K562 treated with DMSO at 1 percent for 24 hours (cell line): ENCODE results near the gene ZNF677. TPM values are rescaled to one million over a fixed set of nuclear protein-coding genes. Genes with fewer than 3 reads are reported as not detected.

Source experiments
- total RNA-seq: library from RNA; unstranded; fragments of 300-600 nt; gene quantifications from 2 replicates; pipeline ENCODE4 v1.2.3, GENCODE V29; 2022; ENCODE audit warnings: low read depth; ENCODE audit not compliant: insufficient read depth

The ZNF677 gene
- total RNA-seq, result 0.30 and 1.5 TPM in 2 replicates

DNA sequence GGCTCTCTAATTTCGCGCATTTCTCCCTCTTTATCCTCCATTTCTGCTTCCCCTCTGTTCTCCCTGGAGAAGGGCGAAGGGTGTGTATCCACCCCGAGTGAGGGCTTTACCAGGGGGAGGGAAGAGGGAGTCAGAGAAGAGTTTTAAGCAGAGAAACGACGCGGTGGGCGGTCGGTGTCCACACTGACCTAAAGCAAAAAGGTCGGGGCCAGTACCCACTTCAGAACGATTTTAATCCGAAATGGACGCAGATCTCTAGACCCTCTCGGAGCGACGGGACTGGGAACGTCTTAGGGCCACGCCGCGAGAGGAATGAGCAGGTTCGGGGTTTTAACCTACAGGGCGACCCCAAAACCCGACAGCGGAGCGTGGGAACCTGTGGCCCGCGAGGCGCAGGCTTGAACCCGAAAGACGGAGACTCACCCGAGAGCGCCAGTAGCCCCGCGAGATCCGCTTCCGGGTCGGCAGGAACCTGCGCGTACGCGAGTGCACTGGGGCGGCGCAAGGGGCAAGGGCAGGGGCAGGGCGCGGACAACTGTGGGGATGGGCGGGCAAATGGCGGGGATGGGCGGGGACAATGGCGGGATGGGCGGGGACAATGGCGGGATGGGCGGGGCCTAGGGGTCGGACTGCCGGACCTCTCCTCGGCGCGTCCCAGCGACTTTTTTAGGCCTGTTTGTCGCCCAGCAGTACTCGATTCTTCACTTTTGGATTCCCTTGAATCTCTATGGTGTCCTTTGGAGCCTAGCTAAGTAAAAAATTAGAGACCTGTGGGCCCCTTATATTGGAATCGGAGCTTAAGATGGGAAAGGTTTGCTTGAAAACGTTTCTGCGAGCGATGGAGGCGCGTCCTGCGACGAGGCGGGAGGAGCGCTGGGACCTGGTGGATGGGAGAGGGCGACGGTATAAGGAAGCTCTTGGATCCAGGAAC, at the start of gene ZNF677:
TSS of gene ZNF677 (minus strand) at position 463 of the 931 bp plus-strand sequence. CDS start 3,323 bp downstream, outside the sequence.

DNA sequence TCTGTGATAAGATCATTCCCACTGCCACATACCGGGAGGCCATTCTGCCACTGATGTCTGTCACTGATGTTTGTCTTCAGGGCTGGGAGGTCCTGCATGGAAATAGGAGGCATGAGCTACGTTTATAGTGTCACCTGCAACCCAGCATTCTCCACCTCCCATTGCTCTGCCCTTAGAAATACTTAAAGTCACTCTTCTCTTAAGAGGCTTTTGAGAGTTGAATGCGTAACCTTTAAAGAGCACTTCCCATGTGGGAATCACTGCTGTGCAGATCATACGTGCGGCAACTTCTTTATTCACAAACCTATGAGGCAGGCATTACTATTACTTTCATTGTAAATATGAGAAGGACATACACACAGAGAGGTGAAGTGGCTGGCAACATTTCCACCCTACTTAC, 12.9 kb upstream of the ZNF677 start, which contains the start of gene VN1R4:
TSS of gene VN1R4 (minus strand) at position 101 of the 400 bp plus-strand sequence. CDS start at position 43, 58 bp downstream.

DNA sequence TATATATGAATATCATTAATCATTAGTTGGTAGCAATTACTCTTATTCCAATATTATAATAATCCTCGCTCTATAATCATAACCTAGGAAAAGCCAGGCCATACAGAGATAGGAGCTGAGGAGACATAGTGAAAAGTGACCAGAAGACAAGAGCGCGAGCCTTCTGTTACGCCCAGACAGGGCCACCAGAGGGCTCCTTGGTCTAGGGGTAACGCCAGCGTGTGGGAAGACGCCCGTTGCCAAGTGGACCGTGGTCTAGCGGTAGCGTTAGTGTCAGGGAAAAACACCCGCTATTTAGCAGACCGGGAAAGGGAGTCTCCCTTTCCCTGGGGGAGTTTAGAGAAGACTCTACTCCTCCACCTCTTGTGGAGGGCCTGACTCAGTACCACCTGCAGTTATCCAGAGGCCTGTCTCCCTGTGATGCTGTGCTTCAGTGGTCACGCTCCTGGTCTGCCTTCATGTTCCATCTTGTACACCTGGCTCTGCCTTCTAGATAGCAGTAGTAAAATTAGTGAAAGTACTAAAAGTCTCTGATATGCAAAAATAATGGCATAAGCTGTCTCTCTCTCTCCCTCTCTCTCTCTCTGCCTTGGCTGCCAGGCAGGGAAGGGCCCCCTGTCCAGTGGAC, 3.2 kb upstream of the ZNF677 start, which contains the start of gene VN1R2:
TSS of gene VN1R2 (plus strand) at position 578 of the 628 bp plus-strand sequence. CDS start 84 bp downstream, outside the sequence.

DNA sequence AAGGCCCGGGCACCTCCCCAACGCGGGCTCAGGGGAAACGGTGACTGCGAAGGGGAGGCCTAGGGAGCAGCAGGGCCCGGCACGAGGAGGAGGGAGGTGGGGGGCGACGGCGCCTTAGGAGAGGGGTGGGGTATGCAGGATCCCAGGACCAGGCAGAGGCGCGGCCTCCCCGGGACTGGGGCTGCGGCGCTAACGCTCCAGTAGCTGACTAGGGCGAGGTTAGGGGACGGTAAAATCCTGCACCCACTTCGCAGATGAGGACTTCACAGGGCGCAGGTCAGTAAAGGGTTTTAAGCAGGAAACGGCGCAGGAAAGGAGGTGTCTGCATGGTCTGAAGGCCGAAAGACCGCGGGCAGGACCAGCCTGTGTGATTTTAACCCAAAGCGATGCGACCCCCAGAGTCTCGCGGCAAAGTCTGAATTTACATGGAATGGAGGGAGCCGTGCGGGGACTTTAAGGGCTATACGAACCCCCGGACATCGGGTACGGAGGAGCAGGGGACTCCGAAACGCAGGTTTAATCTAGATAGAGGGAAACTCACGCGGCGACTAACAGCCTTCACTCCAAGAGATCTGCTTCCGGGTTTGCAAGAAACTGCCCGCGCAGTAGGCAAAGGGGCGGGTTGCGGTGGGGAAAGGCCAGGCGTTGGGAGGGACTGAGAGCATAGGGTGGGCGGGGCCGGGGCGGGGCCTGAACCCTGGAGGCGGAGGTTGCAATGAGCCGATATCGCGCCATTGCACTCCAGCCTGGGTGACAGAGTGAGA, 61.7 kb downstream of the ZNF677 start, which contains the start of gene ZNF665:
TSS of gene ZNF665 (minus strand) at position 588 of the 764 bp plus-strand sequence. CDS start 10,460 bp downstream, outside the sequence.

Other genes with a start within 250 kb of the ZNF677 start
- not detected in 2 replicates for gene ERVV-1, start 241.0 kb downstream of the ZNF677 start, total RNA-seq
- 0.43 and 0.64 TPM in 2 replicates for gene ERVV-2, start 210.1 kb downstream of the ZNF677 start, total RNA-seq
- gene ZNF160, start 151.5 kb downstream of the ZNF677 start, total RNA-seq, result 10.6 and 12.2 TPM in 2 replicates
- gene ZNF415, start 122.0 kb downstream of the ZNF677 start, total RNA-seq, result not detected in 2 replicates
- 2.3 and 2.6 TPM in 2 replicates for gene ZNF347, start 95.8 kb downstream of the ZNF677 start, total RNA-seq
- 3.1 and 3.9 TPM in 2 replicates for gene ZNF665, start 61.5 kb downstream of the ZNF677 start, total RNA-seq
- not detected in 2 replicates for gene VN1R2, start 3.4 kb upstream of the ZNF677 start, total RNA-seq
- gene VN1R4, start 12.8 kb upstream of the ZNF677 start, total RNA-seq, result not detected in 2 replicates
- 2.2 and 2.7 TPM in 2 replicates for gene ZNF845, start 78.9 kb upstream of the ZNF677 start, total RNA-seq
- gene ZNF525, start 110.8 kb upstream of the ZNF677 start, total RNA-seq, result 1.8 and 4.8 TPM in 2 replicates
- gene ZNF765, start 140.3 kb upstream of the ZNF677 start, total RNA-seq, result 4.2 and 5.0 TPM in 2 replicates
- 6.8 and 8.5 TPM in 2 replicates for gene ZNF761, start 177.1 kb upstream of the ZNF677 start, total RNA-seq
- gene ZNF813, start 212.9 kb upstream of the ZNF677 start, total RNA-seq, result 2.0 and 2.2 TPM in 2 replicates